ENCODE measurements around the gene CCM2.

DNA sequence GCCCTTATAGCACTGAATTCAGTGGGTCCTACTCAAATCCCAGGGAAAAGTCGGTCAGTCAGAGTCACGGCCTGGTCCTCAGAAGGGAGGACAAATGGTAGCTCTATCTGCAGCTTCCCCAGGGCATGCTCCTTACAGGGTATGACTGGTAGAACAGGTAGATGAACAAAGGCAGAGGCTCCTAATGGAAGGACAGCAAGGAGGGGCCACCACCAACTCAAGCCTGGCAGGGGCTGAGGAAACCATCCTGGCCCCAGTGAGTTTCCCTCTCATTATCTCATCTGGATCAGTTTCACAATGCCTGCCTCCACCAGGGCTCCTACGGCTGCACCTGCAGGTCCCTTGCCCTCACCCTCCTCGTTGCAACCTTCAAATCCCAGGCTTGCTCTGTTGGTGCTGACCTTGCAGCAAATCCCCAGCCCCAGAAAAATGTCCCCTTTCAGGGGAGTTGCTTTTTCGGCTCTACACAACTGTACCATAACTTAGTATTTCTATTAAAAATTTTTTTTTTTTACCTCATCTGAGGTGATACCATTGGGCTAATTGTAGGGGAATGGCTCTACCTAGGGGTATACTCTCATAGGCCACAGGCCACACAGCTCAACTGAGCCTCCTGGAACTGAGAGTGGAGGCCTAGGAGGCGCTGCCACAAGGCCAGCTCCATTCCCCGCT, 18.8 kb upstream of the CCM2 start:
- TF ChIP-seq CTCF (IDR thresholded peaks at IDR 0.05) (no peak), EP300 (IDR thresholded peaks at IDR 0.05) (no peak)
